ENCODE data around the gene TEX38. TPM values are rescaled to one million over a fixed set of nuclear protein-coding genes. Genes with fewer than 3 reads are reported as not detected.
A peak's percentile ranks its signal among the peaks of the same experiment; 100 is the strongest.

TEX38 gene
- total and polyA plus RNA-seq, 2 experiments from 2014 or later: not detected

DNA sequence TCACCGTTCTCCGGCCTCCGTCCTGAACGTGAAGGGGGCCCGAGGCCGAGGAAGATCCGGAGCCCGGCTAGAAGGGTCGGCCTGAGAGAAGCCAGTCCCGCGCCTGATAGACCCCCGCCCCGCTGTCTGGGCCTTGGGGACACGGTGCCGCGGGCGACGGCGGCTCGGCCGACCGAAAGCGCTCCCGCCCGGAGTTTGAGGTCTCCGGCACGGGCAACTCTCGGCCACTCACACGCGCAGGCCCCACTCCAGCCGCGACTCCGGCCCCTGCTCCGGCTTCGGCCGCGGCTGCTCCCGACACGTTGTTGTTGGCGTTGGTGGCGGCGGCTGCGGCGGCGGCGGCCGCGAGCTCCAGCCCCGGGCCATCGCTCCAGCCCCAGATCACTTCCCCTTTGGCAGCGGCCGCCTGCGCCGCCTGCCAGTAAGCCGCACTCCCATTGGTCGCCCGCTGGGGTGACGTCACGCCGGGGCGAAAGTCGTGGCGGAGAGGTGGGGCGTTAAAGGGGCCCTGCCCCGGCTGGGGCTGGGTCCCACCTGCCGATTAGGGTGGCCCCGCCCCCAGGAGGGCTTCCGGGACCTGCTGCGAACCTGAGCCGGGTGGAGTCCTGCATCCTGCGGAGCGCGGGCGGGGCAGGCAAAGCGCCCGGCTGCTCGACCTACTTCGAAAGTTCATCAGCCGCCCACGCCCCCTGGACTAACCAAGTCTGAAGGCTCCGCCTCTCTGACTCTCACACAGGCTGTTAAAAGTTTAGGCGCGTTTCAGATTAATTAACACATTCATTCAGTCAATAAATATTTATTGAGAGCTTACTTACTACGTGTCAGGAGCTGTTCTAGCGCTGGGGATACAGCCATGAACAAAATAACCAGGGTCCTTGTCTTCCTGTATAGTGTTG is 47.3 kb downstream of the TEX38 start, which contains the start of gene EFCAB14:
EFCAB14 (minus strand) TSS at position 388 of the 896 bp plus-strand sequence. CDS start 1,027 bp downstream, outside the sequence.
- Histone ChIP-seq H3K9me2 (ENCODE audit: insufficient read depth) (no peaks in the 10 kb centered on the region), H2AFZ (peak within 1 kb of the TSS; percentile 44), H4K20me1 (replicated peaks; ENCODE audit: insufficient read depth) (peaks cover 25% of the 10 kb centered on the region), H3K36me3 (ENCODE audit: insufficient read depth) (peaks cover 12% of the 10 kb centered on the region), H3K4me2 (peak within 1 kb of the TSS; percentile 94), H3K27me3 (ENCODE audit: insufficient read depth) (no peaks in the 10 kb centered on the region), H3K79me2 (replicated peaks; ENCODE audit: insufficient read depth) (peaks cover 25% of the 10 kb centered on the region), H3K4me1 (ENCODE audit: insufficient read depth) (peaks cover 19% of the 10 kb centered on the region), H3F3A (replicated peaks; ENCODE audit: low read depth) (no peaks in the 10 kb centered on the region), H3K4me3 (peak within 1 kb of the TSS; percentile 92), H3K27ac (ENCODE audit: low read depth) (peak within 1 kb of the TSS; percentile 55; the same call in 1 of the 2 replicates)
- Mint-ChIP-seq H3K27ac (peak within 1 kb of the TSS; percentile 81), H3K9me3 (no peaks in the 10 kb centered on the region; the same call in 2 of the 3 replicates), H3K4me1 (peaks cover 20% of the 10 kb centered on the region), H3K4me3 (peak within 1 kb of the TSS; percentile 94), H3K27me3 (ENCODE audit: insufficient read depth, low read depth, poor library complexity) (peaks cover 2% of the 10 kb centered on the region), H3K36me3 (ENCODE audit: low read depth) (peaks cover 16% of the 10 kb centered on the region)
- peak; percentile 97 for TF ChIP-seq CREB1 (CRISPR knock-in tag; IDR thresholded peaks at IDR 0.05; ENCODE audit: low read depth)
- no peak for TF ChIP-seq NANOG (IDR thresholded peaks at IDR 0.05; ENCODE audit: borderline replicate concordance)
- no peak for TF ChIP-seq EZH2 (IDR thresholded peaks at IDR 0.05; ENCODE audit: low read depth, unreplicated experiment)
- TF ChIP-seq, protein P1, sequence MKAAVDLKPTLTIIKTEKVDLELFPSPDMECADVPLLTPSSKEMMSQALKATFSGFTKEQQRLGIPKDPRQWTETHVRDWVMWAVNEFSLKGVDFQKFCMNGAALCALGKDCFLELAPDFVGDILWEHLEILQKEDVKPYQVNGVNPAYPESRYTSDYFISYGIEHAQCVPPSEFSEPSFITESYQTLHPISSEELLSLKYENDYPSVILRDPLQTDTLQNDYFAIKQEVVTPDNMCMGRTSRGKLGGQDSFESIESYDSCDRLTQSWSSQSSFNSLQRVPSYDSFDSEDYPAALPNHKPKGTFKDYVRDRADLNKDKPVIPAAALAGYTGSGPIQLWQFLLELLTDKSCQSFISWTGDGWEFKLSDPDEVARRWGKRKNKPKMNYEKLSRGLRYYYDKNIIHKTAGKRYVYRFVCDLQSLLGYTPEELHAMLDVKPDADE (IDR thresholded peaks at IDR 0.05): peak; percentile 60; the same call in 1 of the 2 replicates
- TF ChIP-seq EZH2phosphoT487 (IDR thresholded peaks at IDR 0.05; ENCODE audit: unreplicated experiment): no peak
- peak; percentile 72 for TF ChIP-seq POLR2AphosphoS5 (IDR thresholded peaks at IDR 0.05; ENCODE audit: low read depth)
- ATAC-seq (peak; percentile 93), DNase-seq (ENCODE audit: low spot score) (peak; percentile 98)

DNA sequence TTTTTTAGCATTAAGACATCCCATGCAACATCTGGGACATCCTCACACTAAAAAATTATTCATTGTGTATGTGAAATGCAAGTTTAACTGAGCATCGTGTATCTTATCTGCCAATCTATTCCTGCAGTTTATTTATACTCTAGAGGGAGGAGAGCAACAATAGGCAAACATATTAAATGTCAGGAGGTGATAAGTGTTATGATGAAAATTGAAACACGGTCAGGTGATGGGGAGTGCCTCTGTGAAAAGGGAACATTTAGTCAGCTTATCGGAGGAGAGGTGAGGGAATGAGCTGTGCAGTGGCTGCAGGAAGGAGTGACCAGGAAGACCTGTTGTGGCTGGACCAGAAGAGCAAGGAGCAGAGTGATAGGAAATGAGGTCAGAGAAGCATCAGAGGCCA is 48.0 kb downstream of the TEX38 start:
- peaks cover 20% of the 10 kb centered on the region for H3K4me1 Mint-ChIP-seq
- peaks cover 12% of the 10 kb centered on the region for H3K36me3 Mint-ChIP-seq (ENCODE audit: low read depth)
- no peaks in the 10 kb centered on the region for H3K9me2 ChIP-seq (ENCODE audit: insufficient read depth)
- peaks cover 19% of the 10 kb centered on the region for H3K4me1 ChIP-seq (ENCODE audit: insufficient read depth)
- H3K79me2 ChIP-seq (replicated peaks; ENCODE audit: insufficient read depth): peaks cover 25% of the 10 kb centered on the region
- H2AFZ ChIP-seq: peak overlapping the region; percentile 44
- no peak overlapping the region for H3K27ac ChIP-seq (ENCODE audit: low read depth)
- H3K27me3 Mint-ChIP-seq (ENCODE audit: insufficient read depth, low read depth, poor library complexity): peaks cover 2% of the 10 kb centered on the region
- no peak overlapping the region for H3K27ac Mint-ChIP-seq
- H3K4me3 Mint-ChIP-seq: peak overlapping the region; percentile 94
- H3K4me2 ChIP-seq: peak overlapping the region; percentile 61
- H3K27me3 ChIP-seq (ENCODE audit: insufficient read depth): no peaks in the 10 kb centered on the region
- no peaks in the 10 kb centered on the region for H3F3A ChIP-seq (replicated peaks; ENCODE audit: low read depth)
- no peak for ATAC-seq
- peaks cover 9% of the 10 kb centered on the region; the same call in 1 of the 2 replicates for H3K36me3 ChIP-seq (ENCODE audit: insufficient read depth)
- H4K20me1 ChIP-seq (replicated peaks; ENCODE audit: insufficient read depth): peaks cover 25% of the 10 kb centered on the region
- no peaks in the 10 kb centered on the region; the same call in 2 of the 3 replicates for H3K9me3 Mint-ChIP-seq
- peak; percentile 12 for DNase-seq (ENCODE audit: low spot score)
- peak overlapping the region; percentile 92 for H3K4me3 ChIP-seq
- TF ChIP-seq EZH2 (IDR thresholded peaks at IDR 0.05; ENCODE audit: low read depth, unreplicated experiment) (no peak), ZNF114 (CRISPR knock-in tag; IDR thresholded peaks at IDR 0.05) (no peak), CREB1 (CRISPR knock-in tag; IDR thresholded peaks at IDR 0.05; ENCODE audit: low read depth) (no peak), ZNF331 (CRISPR knock-in tag; IDR thresholded peaks at IDR 0.05; ENCODE audit: low read depth) (no peak), POLR2AphosphoS5 (IDR thresholded peaks at IDR 0.05; ENCODE audit: low read depth) (no peak), JUNB (IDR thresholded peaks at IDR 0.05; ENCODE audit: unreplicated experiment) (no peak)
- TF ChIP-seq, protein P2, sequence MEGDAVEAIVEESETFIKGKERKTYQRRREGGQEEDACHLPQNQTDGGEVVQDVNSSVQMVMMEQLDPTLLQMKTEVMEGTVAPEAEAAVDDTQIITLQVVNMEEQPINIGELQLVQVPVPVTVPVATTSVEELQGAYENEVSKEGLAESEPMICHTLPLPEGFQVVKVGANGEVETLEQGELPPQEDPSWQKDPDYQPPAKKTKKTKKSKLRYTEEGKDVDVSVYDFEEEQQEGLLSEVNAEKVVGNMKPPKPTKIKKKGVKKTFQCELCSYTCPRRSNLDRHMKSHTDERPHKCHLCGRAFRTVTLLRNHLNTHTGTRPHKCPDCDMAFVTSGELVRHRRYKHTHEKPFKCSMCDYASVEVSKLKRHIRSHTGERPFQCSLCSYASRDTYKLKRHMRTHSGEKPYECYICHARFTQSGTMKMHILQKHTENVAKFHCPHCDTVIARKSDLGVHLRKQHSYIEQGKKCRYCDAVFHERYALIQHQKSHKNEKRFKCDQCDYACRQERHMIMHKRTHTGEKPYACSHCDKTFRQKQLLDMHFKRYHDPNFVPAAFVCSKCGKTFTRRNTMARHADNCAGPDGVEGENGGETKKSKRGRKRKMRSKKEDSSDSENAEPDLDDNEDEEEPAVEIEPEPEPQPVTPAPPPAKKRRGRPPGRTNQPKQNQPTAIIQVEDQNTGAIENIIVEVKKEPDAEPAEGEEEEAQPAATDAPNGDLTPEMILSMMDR (conservative IDR thresholded peaks at IDR 0.05; ENCODE audit: low read depth in 2 of 2): no peak
- TF ChIP-seq, protein P3, sequence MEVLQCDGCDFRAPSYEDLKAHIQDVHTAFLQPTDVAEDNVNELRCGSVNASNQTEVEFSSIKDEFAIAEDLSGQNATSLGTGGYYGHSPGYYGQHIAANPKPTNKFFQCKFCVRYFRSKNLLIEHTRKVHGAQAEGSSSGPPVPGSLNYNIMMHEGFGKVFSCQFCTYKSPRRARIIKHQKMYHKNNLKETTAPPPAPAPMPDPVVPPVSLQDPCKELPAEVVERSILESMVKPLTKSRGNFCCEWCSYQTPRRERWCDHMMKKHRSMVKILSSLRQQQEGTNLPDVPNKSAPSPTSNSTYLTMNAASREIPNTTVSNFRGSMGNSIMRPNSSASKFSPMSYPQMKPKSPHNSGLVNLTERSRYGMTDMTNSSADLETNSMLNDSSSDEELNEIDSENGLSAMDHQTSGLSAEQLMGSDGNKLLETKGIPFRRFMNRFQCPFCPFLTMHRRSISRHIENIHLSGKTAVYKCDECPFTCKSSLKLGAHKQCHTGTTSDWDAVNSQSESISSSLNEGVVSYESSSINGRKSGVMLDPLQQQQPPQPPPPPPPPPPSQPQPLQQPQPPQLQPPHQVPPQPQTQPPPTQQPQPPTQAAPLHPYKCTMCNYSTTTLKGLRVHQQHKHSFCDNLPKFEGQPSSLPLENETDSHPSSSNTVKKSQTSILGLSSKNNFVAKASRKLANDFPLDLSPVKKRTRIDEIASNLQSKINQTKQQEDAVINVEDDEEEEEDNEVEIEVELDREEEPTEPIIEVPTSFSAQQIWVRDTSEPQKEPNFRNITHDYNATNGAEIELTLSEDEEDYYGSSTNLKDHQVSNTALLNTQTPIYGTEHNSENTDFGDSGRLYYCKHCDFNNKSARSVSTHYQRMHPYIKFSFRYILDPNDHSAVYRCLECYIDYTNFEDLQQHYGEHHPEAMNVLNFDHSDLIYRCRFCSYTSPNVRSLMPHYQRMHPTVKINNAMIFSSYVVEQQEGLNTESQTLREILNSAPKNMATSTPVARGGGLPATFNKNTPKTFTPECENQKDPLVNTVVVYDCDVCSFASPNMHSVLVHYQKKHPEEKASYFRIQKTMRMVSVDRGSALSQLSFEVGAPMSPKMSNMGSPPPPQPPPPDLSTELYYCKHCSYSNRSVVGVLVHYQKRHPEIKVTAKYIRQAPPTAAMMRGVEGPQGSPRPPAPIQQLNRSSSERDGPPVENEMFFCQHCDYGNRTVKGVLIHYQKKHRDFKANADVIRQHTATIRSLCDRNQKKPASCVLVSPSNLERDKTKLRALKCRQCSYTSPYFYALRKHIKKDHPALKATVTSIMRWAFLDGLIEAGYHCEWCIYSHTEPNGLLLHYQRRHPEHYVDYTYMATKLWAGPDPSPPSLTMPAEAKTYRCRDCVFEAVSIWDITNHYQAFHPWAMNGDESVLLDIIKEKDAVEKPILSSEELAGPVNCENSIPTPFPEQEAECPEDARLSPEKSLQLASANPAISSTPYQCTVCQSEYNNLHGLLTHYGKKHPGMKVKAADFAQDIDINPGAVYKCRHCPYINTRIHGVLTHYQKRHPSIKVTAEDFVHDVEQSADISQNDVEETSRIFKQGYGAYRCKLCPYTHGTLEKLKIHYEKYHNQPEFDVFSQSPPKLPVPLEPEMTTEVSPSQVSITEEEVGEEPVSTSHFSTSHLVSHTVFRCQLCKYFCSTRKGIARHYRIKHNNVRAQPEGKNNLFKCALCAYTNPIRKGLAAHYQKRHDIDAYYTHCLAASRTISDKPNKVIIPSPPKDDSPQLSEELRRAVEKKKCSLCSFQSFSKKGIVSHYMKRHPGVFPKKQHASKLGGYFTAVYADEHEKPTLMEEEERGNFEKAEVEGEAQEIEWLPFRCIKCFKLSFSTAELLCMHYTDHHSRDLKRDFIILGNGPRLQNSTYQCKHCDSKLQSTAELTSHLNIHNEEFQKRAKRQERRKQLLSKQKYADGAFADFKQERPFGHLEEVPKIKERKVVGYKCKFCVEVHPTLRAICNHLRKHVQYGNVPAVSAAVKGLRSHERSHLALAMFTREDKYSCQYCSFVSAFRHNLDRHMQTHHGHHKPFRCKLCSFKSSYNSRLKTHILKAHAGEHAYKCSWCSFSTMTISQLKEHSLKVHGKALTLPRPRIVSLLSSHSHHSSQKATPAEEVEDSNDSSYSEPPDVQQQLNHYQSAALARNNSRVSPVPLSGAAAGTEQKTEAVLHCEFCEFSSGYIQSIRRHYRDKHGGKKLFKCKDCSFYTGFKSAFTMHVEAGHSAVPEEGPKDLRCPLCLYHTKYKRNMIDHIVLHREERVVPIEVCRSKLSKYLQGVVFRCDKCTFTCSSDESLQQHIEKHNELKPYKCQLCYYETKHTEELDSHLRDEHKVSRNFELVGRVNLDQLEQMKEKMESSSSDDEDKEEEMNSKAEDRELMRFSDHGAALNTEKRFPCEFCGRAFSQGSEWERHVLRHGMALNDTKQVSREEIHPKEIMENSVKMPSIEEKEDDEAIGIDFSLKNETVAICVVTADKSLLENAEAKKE (CRISPR knock-in tag; IDR thresholded peaks at IDR 0.05): no peak
